22Rv1 (cell line): Measurements from ENCODE around the gene ZBTB34.
"Not testable (repeated sequence)": the region's sequence is repeated elsewhere in the genome, so short reads cannot be mapped to it uniquely, and the experiment has no call there.

ENCODE experiments used
- H3K27ac ChIP-seq: fragments of 450-650 bp; 2 replicates; pipeline ENCODE4 v1.5.1; 2017
- ZFX ChIP-seq: fragments of 450-650 bp; IDR thresholded peaks from 2 replicates; pipeline ENCODE4 v1.6.1; 2017; ENCODE audit warnings: antibody characterized with exemption, borderline replicate concordance
- TF ChIP-seq, protein P1 (sequence below): fragments of 450-650 bp; IDR thresholded peaks from 2 replicates; pipeline ENCODE4 v1.5.1; 2017; ENCODE audit warnings: mild to moderate bottlenecking

The ZBTB34 gene, protein sequence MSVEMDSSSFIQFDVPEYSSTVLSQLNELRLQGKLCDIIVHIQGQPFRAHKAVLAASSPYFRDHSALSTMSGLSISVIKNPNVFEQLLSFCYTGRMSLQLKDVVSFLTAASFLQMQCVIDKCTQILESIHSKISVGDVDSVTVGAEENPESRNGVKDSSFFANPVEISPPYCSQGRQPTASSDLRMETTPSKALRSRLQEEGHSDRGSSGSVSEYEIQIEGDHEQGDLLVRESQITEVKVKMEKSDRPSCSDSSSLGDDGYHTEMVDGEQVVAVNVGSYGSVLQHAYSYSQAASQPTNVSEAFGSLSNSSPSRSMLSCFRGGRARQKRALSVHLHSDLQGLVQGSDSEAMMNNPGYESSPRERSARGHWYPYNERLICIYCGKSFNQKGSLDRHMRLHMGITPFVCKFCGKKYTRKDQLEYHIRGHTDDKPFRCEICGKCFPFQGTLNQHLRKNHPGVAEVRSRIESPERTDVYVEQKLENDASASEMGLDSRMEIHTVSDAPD

DNA sequence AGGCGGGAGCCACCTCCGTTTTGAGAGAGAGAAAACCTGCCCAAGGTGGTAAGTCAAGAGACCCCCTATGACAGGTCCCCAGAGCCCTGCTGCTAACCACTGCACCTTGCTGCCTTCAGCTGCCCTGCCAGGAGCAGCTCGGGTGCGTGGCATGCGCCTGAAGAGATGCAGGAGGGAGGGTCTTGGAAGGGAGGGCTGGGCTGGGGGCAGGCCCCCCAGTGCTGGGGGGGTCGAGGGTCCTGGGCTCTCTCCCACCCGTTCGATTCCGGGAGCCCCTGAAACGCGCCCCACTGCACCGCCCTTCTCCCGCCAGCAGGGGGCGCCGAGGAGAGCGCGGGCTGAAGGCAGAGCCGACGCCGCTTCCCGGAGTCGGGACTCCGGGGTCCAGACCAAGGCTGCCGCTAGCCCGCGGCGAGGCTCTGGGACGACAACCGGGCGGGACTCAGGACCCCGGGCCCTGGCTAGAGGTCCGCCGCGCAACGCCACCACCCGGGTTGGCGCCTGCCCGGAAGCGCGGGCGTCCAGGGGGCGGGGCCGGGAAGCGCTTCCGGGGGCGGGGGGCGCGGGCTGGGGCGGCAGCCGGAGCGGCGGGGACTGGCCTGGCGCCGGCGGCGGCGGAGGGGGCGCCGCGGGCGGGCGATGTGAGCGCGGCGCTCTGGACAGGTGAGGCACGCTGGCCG is at the start of gene ZBTB34:
Gene ZBTB34, plus strand, starts transcription at position 563 of the 680 bp plus-strand sequence. CDS start 18,761 bp downstream, outside the sequence.
- no peak for TF ChIP-seq ZFX
- TF ChIP-seq, protein P1, sequence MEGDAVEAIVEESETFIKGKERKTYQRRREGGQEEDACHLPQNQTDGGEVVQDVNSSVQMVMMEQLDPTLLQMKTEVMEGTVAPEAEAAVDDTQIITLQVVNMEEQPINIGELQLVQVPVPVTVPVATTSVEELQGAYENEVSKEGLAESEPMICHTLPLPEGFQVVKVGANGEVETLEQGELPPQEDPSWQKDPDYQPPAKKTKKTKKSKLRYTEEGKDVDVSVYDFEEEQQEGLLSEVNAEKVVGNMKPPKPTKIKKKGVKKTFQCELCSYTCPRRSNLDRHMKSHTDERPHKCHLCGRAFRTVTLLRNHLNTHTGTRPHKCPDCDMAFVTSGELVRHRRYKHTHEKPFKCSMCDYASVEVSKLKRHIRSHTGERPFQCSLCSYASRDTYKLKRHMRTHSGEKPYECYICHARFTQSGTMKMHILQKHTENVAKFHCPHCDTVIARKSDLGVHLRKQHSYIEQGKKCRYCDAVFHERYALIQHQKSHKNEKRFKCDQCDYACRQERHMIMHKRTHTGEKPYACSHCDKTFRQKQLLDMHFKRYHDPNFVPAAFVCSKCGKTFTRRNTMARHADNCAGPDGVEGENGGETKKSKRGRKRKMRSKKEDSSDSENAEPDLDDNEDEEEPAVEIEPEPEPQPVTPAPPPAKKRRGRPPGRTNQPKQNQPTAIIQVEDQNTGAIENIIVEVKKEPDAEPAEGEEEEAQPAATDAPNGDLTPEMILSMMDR, result peak; percentile 99
- peak within 1 kb of the TSS; percentile 73 for H3K27ac ChIP-seq

DNA sequence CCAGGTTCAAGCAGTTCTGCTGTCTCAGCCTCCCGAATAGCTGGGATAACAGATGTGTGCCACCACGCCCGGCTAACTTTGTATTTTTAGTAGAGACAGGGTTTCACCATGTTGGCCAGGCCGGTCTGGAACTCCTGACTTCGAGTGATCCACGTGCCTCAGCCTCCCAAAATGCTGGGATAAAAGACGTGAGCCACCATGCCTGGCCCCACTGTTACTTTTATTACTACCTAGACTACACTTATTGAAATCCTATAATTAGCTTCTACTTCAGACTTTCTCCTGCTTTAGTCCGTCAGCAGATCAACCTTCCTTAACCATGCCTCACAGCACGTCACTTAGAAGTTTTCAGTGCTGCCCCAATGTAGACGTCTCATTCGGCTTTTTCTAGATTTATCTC is 47.4 kb upstream of the ZBTB34 start:
- no peak for TF ChIP-seq ZFX
- TF ChIP-seq, protein P1, result no peak
- no peak overlapping the region for H3K27ac ChIP-seq

DNA sequence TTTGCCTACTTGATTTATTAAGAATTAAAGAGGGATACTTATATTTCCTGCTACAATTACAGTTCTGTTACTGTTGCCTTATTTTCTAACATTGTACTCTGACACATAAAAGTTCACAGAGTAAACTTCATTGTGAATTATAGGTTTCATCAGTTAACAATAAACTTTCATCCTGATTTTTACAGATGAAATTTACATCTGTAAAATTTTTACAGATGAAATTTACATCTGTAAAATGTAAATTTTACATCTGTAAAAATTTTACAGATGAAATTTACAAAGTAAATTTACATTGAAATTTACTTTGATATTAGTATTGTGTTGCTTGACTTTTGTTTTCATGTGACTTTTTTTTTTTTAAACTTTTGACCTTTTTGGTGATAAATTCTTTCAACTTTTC is 46.3 kb upstream of the ZBTB34 start:
- TF ChIP-seq, protein P1, result no peak

DNA sequence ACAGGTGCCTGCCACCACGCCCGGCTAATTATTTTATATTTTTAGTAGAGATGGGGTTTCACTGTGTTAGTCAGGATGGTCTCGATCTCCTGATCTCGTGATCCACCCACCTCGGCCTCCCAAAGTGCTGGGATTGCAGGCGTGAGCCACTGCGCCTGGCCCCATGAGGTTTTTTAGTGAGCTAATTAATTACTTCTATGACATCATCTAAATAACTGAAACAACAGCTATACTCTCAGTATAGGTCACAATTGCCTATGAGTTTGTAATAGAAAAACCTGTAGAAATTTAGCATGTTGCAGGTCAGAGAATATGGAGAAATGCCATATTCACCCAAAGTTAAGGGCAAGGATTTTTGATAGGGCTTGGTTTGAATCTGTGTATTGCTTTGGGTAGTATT is 42.8 kb upstream of the ZBTB34 start:
- H3K27ac ChIP-seq, result not testable (repeated sequence)

More for the DNA sequence above, 46.3 kb upstream of the ZBTB34 start:
- no peak overlapping the region for H3K27ac ChIP-seq

DNA sequence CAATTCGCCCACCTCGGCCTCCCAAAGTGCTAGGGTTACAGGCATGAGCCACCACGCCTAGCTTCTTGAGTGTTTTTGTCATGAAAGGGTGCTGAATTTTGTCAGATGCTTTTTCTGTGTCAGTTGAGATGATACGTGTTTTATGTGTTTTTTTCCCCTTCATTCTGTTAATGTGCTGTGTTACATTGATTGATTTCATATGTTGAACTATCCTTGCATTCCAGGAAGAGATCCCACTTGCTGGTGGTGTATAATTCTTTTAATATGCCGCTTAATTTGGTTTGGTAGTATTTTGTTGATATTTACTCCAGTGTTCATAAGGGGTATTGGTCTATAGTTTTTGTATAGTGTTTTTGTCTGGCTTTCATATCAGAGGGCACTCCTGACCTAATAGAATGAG is 42.0 kb upstream of the ZBTB34 start:
- TF ChIP-seq, protein P1, result no peak
- TF ChIP-seq ZFX, result no peak
- H3K27ac ChIP-seq, result no peak overlapping the region

DNA sequence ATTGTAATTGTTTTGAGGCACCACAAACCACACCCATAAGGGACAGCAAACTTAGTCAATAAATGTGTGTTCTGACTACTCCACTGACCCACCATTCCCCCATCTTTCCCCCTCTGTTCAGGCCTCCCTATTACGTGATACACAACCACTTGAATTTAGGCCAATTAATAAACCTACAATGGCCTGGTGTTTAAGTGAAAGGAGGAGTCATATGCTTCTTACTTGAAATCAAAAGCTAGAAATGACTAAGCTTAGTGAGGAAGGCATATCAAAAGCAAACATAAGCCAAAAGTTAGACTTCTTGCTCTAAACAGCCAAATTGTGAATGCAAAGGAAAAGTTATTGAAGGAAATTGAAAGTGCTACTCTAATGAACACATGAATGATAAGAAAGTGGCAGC is 41.0 kb upstream of the ZBTB34 start:
- TF ChIP-seq, protein P1, result no peak
- TF ChIP-seq ZFX, result no peak
- H3K27ac ChIP-seq, result no peak overlapping the region

DNA sequence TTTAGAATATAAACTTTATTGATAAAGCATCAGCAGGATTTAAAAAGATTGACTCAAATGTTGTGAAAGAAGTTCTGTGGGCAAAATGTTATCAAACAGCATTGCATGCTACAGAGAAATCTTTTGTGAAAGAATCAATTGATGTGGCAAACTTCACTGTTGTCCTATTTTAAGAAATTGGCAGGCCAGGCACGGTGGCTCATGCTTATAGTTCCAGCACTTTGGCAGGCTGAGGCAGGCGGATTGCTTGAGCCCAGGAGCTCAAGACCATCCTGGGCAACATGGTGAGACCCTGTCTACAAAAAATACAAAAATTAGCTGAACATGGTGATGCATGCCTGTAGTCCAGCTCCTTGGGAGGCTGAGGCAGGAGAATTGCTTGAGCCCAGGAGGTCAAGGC is 38.2 kb upstream of the ZBTB34 start:
- TF ChIP-seq, protein P1, result no peak
- no peak for TF ChIP-seq ZFX

More for the DNA sequence above, 38.2 kb upstream of the ZBTB34 start:
- H3K27ac ChIP-seq, result no peak overlapping the region
